Thyroid gland (tissue), 4 donors: ENCODE results near the gene PCDH1.

Source experiments
- POLR2A ChIP-seq, 2 donors: fragments of 450-650 bp; IDR thresholded peaks; one replicate each; pipeline ENCODE4 v1.6.1; 2017; ENCODE audit warnings: antibody characterized with exemption in 2 of 2, mild to moderate bottlenecking in 2 of 2, moderate library complexity in 1 of 2
- TF ChIP-seq, protein P1 (sequence below), 6 experiments: fragments of 200-600 bp in 3 of 6; fragments of 450-650 bp in 3 of 6; sonication (generic) in 3 of 6; IDR thresholded peaks; one replicate each; pipeline ENCODE4 v1.5.1; 2016 to 2019; ENCODE audit warnings: antibody characterized with exemption in 6 of 6, mild to moderate bottlenecking in 2 of 6, inconsistent platforms in 1 of 6, moderate library complexity in 1 of 6

DNA sequence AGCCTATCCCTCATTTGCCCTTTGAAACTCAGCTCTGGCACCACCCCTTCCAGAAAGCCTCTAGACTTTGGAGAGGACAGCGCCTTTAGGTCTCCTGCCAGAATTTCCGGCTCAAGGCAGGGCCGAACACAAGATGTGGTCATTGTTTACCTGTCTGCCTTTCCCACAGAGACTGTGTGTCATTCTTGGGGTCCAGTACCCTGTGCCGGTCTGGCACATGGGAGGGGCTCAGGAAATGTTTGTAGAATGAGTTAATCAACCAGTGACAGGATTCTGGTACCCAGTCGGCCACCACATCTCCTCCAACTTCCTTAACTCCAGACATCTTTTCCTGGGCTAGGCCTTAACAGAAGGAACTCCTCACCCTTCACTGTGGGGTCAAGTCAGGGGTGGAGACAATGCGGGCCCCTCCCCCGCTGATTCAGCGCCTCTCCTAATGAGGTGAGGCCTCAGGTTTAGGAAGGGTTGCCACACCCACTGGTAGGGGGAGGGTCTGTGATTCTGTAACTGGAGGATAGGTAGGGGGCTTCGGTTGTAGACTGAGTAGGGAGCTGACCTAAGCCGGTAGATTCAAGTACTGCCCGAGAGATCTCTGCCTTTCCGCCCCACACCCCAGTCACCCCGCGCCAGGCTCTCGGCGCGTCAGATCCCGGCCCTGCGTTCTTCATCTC, 29.3 kb downstream of the PCDH1 start:
- TF ChIP-seq POLR2A (IDR thresholded peaks at IDR 0.05): peak in 1 of 2 donors; percentile 28
- TF ChIP-seq, protein P1, sequence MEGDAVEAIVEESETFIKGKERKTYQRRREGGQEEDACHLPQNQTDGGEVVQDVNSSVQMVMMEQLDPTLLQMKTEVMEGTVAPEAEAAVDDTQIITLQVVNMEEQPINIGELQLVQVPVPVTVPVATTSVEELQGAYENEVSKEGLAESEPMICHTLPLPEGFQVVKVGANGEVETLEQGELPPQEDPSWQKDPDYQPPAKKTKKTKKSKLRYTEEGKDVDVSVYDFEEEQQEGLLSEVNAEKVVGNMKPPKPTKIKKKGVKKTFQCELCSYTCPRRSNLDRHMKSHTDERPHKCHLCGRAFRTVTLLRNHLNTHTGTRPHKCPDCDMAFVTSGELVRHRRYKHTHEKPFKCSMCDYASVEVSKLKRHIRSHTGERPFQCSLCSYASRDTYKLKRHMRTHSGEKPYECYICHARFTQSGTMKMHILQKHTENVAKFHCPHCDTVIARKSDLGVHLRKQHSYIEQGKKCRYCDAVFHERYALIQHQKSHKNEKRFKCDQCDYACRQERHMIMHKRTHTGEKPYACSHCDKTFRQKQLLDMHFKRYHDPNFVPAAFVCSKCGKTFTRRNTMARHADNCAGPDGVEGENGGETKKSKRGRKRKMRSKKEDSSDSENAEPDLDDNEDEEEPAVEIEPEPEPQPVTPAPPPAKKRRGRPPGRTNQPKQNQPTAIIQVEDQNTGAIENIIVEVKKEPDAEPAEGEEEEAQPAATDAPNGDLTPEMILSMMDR (IDR thresholded peaks at IDR 0.05): no peak
